ENCODE measurements around the gene PTPN23. TPM values are rescaled to one million over a fixed set of nuclear protein-coding genes. Genes with fewer than 3 reads are reported as not detected.

Gene PTPN23
- total and polyA plus RNA-seq, 2 donors from 2014 or later: 12.6 to 48.5 TPM

DNA sequence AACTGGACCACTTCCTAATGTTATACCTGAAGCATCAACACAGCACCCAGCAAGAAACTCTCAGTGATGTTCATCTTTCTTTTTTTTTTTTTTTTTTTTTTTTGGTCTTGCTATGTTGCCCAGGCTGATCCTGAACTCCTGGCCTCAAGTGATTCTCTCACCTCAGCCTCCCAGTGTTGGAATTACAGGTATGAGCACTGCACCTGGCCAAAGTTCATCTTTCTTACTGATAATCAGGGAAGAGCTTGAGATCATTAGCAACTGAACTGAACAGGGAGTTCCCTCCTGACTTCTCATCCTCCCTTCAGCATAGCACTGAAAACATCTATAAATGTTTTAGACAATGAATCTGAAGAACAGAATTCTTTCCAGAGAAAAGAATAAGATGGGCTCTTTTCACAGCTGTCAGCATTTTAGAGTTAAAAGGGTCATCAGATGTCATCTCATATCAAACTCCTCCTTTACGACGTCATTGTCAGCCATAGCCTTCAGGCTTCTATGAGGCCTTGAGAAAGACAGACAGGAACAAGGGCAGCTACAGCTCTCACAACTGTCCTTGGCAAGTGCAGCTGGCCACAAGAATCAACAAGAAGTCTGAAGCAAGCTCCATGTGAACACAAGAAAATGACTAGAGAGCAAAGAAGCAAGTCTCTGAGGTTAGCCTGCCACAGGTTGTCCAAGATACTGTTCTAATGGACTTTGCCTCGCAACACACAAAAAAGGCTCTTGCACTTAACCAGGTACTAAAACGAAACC is 61.2 kb downstream of the PTPN23 start:
- FAIRE-seq: no peak
- DNase-seq: no peak
- H3K4me3 ChIP-seq (ENCODE audit: low read length in 3 of 3): no peak overlapping the region
- H3K9ac ChIP-seq (ENCODE audit: low read length in 3 of 3): no peak overlapping the region
- peak overlapping the region; percentile 47 to 71 for H3K27ac ChIP-seq (ENCODE audit: low read depth in 2 of 2, low read length in 2 of 2)
- TF ChIP-seq, protein P1, sequence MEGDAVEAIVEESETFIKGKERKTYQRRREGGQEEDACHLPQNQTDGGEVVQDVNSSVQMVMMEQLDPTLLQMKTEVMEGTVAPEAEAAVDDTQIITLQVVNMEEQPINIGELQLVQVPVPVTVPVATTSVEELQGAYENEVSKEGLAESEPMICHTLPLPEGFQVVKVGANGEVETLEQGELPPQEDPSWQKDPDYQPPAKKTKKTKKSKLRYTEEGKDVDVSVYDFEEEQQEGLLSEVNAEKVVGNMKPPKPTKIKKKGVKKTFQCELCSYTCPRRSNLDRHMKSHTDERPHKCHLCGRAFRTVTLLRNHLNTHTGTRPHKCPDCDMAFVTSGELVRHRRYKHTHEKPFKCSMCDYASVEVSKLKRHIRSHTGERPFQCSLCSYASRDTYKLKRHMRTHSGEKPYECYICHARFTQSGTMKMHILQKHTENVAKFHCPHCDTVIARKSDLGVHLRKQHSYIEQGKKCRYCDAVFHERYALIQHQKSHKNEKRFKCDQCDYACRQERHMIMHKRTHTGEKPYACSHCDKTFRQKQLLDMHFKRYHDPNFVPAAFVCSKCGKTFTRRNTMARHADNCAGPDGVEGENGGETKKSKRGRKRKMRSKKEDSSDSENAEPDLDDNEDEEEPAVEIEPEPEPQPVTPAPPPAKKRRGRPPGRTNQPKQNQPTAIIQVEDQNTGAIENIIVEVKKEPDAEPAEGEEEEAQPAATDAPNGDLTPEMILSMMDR (IDR thresholded peaks at IDR 0.05; ENCODE audit: borderline replicate concordance, extremely low read depth, insufficient read depth): no peak
- intact Hi-C loops (cut with DNase I): no loop called here
- no peaks in the 10 kb centered on the region for H3K9me3 ChIP-seq (ENCODE audit: control insufficient read depth in 2 of 3, insufficient read depth in 1 of 3, low read length in 3 of 3)
- H3K4me1 ChIP-seq (ENCODE audit: control insufficient read depth in 2 of 3, insufficient read depth in 2 of 3, low read depth in 1 of 3, low read length in 3 of 3): peaks cover 0 to 23% (median 11%) of the 10 kb centered on the region in 3 donors
- H3K36me3 ChIP-seq (ENCODE audit: control insufficient read depth in 2 of 3, insufficient read depth in 3 of 3, low read length in 3 of 3): peaks cover 0 to 9% (median 8%) of the 10 kb centered on the region in 3 donors
- H3K27me3 ChIP-seq (ENCODE audit: control insufficient read depth, insufficient read depth, low read length): no peaks in the 10 kb centered on the region

DNA sequence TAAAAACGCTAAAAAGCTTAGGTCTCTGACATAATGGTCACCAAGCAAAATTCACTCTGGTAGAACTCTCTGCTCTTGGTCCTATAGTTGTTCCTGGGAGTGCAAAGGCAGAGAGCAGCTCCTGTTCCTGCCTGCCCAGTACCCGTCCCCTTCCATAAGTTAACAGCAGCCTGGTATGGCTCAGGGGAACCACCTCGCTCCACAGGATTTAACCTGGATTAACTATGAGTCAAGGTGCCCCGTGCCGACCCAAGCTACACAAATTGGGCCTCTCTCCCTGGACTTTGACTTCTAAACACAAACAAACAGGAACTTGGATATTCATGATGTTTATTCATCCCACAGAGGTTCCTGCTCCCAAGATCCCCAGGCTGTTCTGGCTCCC is 62.8 kb downstream of the PTPN23 start:
- FAIRE-seq (no peak), DNase-seq (no peak)
- TF ChIP-seq, protein P1 (IDR thresholded peaks at IDR 0.05; ENCODE audit: borderline replicate concordance, extremely low read depth, insufficient read depth): no peak
- intact Hi-C loops (cut with DNase I): no loop called here
- Histone ChIP-seq H3K4me3 (ENCODE audit: low read length in 3 of 3) (peak overlapping the region in 1 of 3 donors; percentile 33), H3K9me3 (ENCODE audit: control insufficient read depth in 2 of 3, insufficient read depth in 1 of 3, low read length in 3 of 3) (peaks cover 0 to 4% (median 0%) of the 10 kb centered on the region in 3 donors), H3K27me3 (ENCODE audit: control insufficient read depth, insufficient read depth, low read length) (no peaks in the 10 kb centered on the region), H3K9ac (ENCODE audit: low read length in 3 of 3) (peak overlapping the region in 1 of 3 donors; percentile 42), H3K4me1 (ENCODE audit: control insufficient read depth in 2 of 3, insufficient read depth in 2 of 3, low read depth in 1 of 3, low read length in 3 of 3) (peaks cover 0 to 23% (median 11%) of the 10 kb centered on the region in 3 donors), H3K27ac (ENCODE audit: low read depth in 2 of 2, low read length in 2 of 2) (peak overlapping the region; percentile 71 to 92), H3K36me3 (ENCODE audit: control insufficient read depth in 2 of 3, insufficient read depth in 3 of 3, low read length in 3 of 3) (peaks cover 0 to 9% (median 8%) of the 10 kb centered on the region in 3 donors)

DNA sequence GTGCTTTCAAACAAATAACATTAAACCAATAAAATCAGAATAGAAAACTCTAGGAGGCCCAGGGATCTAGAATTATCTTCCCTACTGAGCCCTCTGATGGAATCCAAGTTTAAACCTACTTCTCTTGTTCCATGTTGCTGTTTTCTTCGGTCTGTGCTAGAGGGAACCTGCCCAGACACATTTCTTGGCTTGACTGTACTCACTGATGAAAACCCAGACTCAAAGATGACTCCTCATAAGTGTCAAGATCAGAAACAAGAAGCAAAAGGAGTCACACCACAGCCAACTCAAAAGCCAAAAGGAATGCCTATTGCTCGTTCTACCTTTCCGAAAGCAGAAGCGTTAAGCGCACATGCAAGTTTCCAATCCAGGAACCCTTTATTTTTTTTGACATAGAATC is 63.3 kb downstream of the PTPN23 start:
- Histone ChIP-seq H3K9ac (ENCODE audit: low read length in 3 of 3) (peak overlapping the region in 1 of 3 donors; percentile 42), H3K27ac (ENCODE audit: low read depth in 2 of 2, low read length in 2 of 2) (peak overlapping the region; percentile 71 to 92), H3K27me3 (ENCODE audit: control insufficient read depth, insufficient read depth, low read length) (no peaks in the 10 kb centered on the region), H3K9me3 (ENCODE audit: control insufficient read depth in 2 of 3, insufficient read depth in 1 of 3, low read length in 3 of 3) (peaks cover 0 to 4% (median 0%) of the 10 kb centered on the region in 3 donors), H3K36me3 (ENCODE audit: control insufficient read depth in 2 of 3, insufficient read depth in 3 of 3, low read length in 3 of 3) (peaks cover 0 to 9% (median 8%) of the 10 kb centered on the region in 3 donors), H3K4me3 (ENCODE audit: low read length in 3 of 3) (no peak overlapping the region), H3K4me1 (ENCODE audit: control insufficient read depth in 2 of 3, insufficient read depth in 2 of 3, low read depth in 1 of 3, low read length in 3 of 3) (peaks cover 0 to 23% (median 11%) of the 10 kb centered on the region in 3 donors)
- intact Hi-C loops (cut with DNase I): no loop called here
- DNase-seq (no peak), FAIRE-seq (no peak)
- TF ChIP-seq, protein P1 (IDR thresholded peaks at IDR 0.05; ENCODE audit: borderline replicate concordance, extremely low read depth, insufficient read depth): no peak
